GM23338 (cell line): Measurements from ENCODE around the gene TXNDC9. TPM values are rescaled to one million over a fixed set of nuclear protein-coding genes. Genes with fewer than 3 reads are reported as not detected.

Source experiments
- ATAC-seq: fragments of 200-7000 bp; cut with Tn5 transposase; 3 replicates; pipeline ENCODE4 v1.9.1; 2020
- DNase-seq: peaks from one replicate; pipeline ENCODE4 v3.0.0-alpha.2; 2015; ENCODE audit warnings: low spot score
- H2AFZ ChIP-seq: fragments of 200-600 bp; sonication (generic); 2 replicates; pipeline ENCODE4 v1.8.0; 2016; ENCODE audit warnings: antibody characterized with exemption, mild to moderate bottlenecking, moderate library complexity
- H3F3A ChIP-seq: fragments of 200-600 bp; sonication (generic); replicated peaks from 2 replicates; pipeline ENCODE4 v1.8.0; 2017; ENCODE audit warnings: antibody characterized with exemption, mixed run types, low read depth
- H3K27ac ChIP-seq: fragments of 200-600 bp; sonication (generic); 2 replicates; pipeline ENCODE4 v1.6.1; 2016; ENCODE audit warnings: low read depth
- H3K27me3 ChIP-seq: fragments of 200-600 bp; sonication (generic); 2 replicates; pipeline ENCODE4 v1.8.0; 2016; ENCODE audit warnings: mild to moderate bottlenecking, mixed run types, moderate library complexity; ENCODE audit not compliant: insufficient read depth
- H3K36me3 ChIP-seq: fragments of 200-600 bp; sonication (generic); 2 replicates; pipeline ENCODE4 v1.8.0; 2016; ENCODE audit warnings: mild to moderate bottlenecking; ENCODE audit not compliant: insufficient read depth
- H3K4me1 ChIP-seq: fragments of 200-600 bp; sonication (generic); 2 replicates; pipeline ENCODE4 v1.8.0; 2016; ENCODE audit warnings: mild to moderate bottlenecking, moderate library complexity; ENCODE audit not compliant: insufficient read depth
- H3K4me2 ChIP-seq: fragments of 200-600 bp; sonication (generic); 2 replicates; pipeline ENCODE4 v1.7.1; 2017; ENCODE audit warnings: mixed run types
- H3K4me3 ChIP-seq: fragments of 200-600 bp; sonication (generic); 2 replicates; pipeline ENCODE4 v1.6.1; 2016; ENCODE audit warnings: mixed run types
- H3K79me2 ChIP-seq: fragments of 200-600 bp; sonication (generic); replicated peaks from 2 replicates; pipeline ENCODE4 v1.8.0; 2017; ENCODE audit warnings: mild to moderate bottlenecking; ENCODE audit not compliant: insufficient read depth
- H3K9me2 ChIP-seq: fragments of 200-600 bp; sonication (generic); 2 replicates; pipeline ENCODE4 v1.8.0; 2017; ENCODE audit not compliant: insufficient read depth
- H4K20me1 ChIP-seq: fragments of 200-600 bp; sonication (generic); replicated peaks from 2 replicates; pipeline ENCODE4 v1.8.0; 2017; ENCODE audit warnings: mild to moderate bottlenecking; ENCODE audit not compliant: insufficient read depth
- H3K27ac Mint-ChIP-seq: 2 replicates; pipeline ENCODE4 v1.8.0; 2020; ENCODE audit warnings: inconsistent platforms, mild to moderate bottlenecking, moderate library complexity, mixed read lengths
- H3K27me3 Mint-ChIP-seq: 3 replicates; pipeline ENCODE4 v1.8.0; 2022; ENCODE audit warnings: low read depth, mild to moderate bottlenecking, moderate library complexity, mixed read lengths, inconsistent platforms; ENCODE audit not compliant: insufficient read depth, poor library complexity
- H3K36me3 Mint-ChIP-seq: 3 replicates; pipeline ENCODE4 v1.8.0; 2021; ENCODE audit warnings: low read depth, mild to moderate bottlenecking, inconsistent platforms, moderate library complexity, mixed read lengths
- H3K4me1 Mint-ChIP-seq: 3 replicates; pipeline ENCODE4 v1.8.0; 2020; ENCODE audit warnings: mild to moderate bottlenecking, inconsistent platforms, mixed read lengths
- H3K4me3 Mint-ChIP-seq: 3 replicates; pipeline ENCODE4 v1.8.0; 2021; ENCODE audit warnings: moderate library complexity, mild to moderate bottlenecking, inconsistent platforms, mixed read lengths
- H3K9me3 Mint-ChIP-seq: 3 replicates; pipeline ENCODE4 v1.8.0; 2020; ENCODE audit warnings: moderate library complexity, mild to moderate bottlenecking, inconsistent platforms, mixed read lengths
- CREB1 ChIP-seq: fragments of 250-450 bp; sonication (Bioruptor Pico); IDR thresholded peaks from 2 replicates; pipeline ENCODE4 v1.5.0; 2020; ENCODE audit warnings: low read depth, mild to moderate bottlenecking, moderate library complexity
- CTCF ChIP-seq, 2 experiments: fragments of 200-600 bp in 1 of 2; sonication (generic) in 1 of 2; conservative IDR thresholded peaks; 2 replicates each; pipeline versions ENCODE4 v1.5.1 to v1.6.1; 2016 to 2017; ENCODE audit warnings: antibody characterized with exemption in 2 of 2, low read depth in 2 of 2, mild to moderate bottlenecking in 2 of 2, moderate library complexity in 1 of 2
- EZH2 ChIP-seq: fragments of 200-600 bp; sonication (generic); IDR thresholded peaks from one replicate; pipeline ENCODE4 v1.8.0; 2017; ENCODE audit warnings: antibody characterized with exemption, mild to moderate bottlenecking, low read depth; ENCODE audit not compliant: unreplicated experiment
- EZH2phosphoT487 ChIP-seq: fragments of 200-600 bp; sonication (generic); IDR thresholded peaks from one replicate; pipeline ENCODE4 v1.8.1; 2018; ENCODE audit warnings: antibody characterized with exemption; ENCODE audit not compliant: unreplicated experiment
- JUNB ChIP-seq: IDR thresholded peaks from one replicate; pipeline ENCODE4 v1.6.1; 2016; ENCODE audit warnings: antibody characterized with exemption; ENCODE audit not compliant: unreplicated experiment
- NANOG ChIP-seq: IDR thresholded peaks from 2 replicates; pipeline ENCODE4 v1.6.1; 2016; ENCODE audit warnings: antibody characterized with exemption, borderline replicate concordance
- POLR2AphosphoS5 ChIP-seq: IDR thresholded peaks from 2 replicates; pipeline ENCODE4 v1.6.1; 2016; ENCODE audit warnings: antibody characterized with exemption, low read depth
- REST ChIP-seq: IDR thresholded peaks from one replicate; pipeline ENCODE4 v1.6.1; 2018; ENCODE audit warnings: antibody characterized with exemption; ENCODE audit not compliant: unreplicated experiment
- STAT1 ChIP-seq: IDR thresholded peaks from one replicate; pipeline ENCODE4 v1.6.1; 2016; ENCODE audit warnings: antibody characterized with exemption; ENCODE audit not compliant: unreplicated experiment
- ZNF114 ChIP-seq: fragments of 250-450 bp; sonication (Bioruptor Pico); IDR thresholded peaks from 2 replicates; pipeline ENCODE4 v1.5.0; 2020; ENCODE audit warnings: mild to moderate bottlenecking, moderate library complexity
- ZNF331 ChIP-seq: fragments of 250-450 bp; sonication (Bioruptor Pico); IDR thresholded peaks from 2 replicates; pipeline ENCODE4 v1.5.0; 2020; ENCODE audit warnings: low read depth, mild to moderate bottlenecking, moderate library complexity
- polyA plus RNA-seq: library from polyadenylated mRNA; unstranded; fragments of >200 nt; fragmentation: Nextera tagmentation; extraction: Ambion mirVana; gene quantifications from 2 replicates; pipeline ENCODE4 v1.2.1, GENCODE V29; 2016
- total RNA-seq: library from RNA; depleted of rRNA; stranded (reverse); fragments of >200 nt; shearing (Covaris generic); gene quantifications from 2 replicates; pipeline ENCODE4 v1.2.3, GENCODE V29; 2014
- TF ChIP-seq, protein P1 (sequence below): IDR thresholded peaks from 2 replicates; pipeline ENCODE4 v1.6.1; 2016; ENCODE audit warnings: antibody characterized with exemption

TXNDC9 gene
- total and polyA plus RNA-seq, 2 experiments from 2014 or later: 54.4 to 67.4 TPM

DNA sequence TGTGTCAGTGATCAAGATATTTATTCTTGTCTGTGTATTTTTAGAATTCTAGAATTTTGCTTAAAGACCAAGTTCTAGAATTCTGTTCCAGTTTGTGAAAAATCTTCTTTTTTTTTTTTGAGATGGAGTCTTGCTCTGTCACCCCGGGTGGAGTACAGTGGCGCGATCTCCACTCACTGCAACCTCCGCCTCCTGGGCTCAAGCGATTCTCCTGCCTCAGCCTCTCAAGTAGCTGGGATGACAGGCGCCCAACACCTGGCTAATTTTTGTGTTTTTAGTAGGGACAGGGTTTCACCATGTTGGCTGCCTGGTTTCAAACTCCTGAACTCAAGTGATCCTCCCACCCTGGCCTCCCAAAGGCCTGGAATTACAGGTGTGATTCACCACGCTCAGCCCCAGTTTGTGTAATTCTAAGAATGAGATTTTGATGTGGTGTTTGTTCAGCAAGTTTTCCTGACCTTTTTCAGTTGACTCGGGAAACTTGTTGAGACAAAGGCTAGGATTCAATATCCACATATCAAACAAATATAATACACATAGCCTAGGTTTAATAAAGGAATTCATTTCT is 4.6 kb upstream of the TXNDC9 start:
- TF ChIP-seq POLR2AphosphoS5 (no peak), EZH2phosphoT487 (no peak), NANOG (no peak), CREB1 (CRISPR knock-in tag) (no peak), CTCF (conservative IDR thresholded peaks at IDR 0.05; ENCODE audit: low read depth in 2 of 2) (no peak), ZNF331 (CRISPR knock-in tag) (no peak)
- TF ChIP-seq, protein P1, sequence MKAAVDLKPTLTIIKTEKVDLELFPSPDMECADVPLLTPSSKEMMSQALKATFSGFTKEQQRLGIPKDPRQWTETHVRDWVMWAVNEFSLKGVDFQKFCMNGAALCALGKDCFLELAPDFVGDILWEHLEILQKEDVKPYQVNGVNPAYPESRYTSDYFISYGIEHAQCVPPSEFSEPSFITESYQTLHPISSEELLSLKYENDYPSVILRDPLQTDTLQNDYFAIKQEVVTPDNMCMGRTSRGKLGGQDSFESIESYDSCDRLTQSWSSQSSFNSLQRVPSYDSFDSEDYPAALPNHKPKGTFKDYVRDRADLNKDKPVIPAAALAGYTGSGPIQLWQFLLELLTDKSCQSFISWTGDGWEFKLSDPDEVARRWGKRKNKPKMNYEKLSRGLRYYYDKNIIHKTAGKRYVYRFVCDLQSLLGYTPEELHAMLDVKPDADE: no peak
- H3K79me2 ChIP-seq: peaks cover 87% of the 10 kb centered on the region
- 0 out of 2 replicates have a peak, but pooled peaks cover 4% of the 10 kb centered on the region for H3F3A ChIP-seq
- H3K9me2 ChIP-seq: no peaks in the 10 kb centered on the region
- Mint-ChIP-seq H3K4me3 (no peak overlapping the region), H3K4me1 (no peaks in the 10 kb centered on the region), H3K36me3 (no peaks in the 10 kb centered on the region), H3K27me3 (peaks cover 4% of the 10 kb centered on the region), H3K9me3 (no peaks in the 10 kb centered on the region), H3K27ac (0 out of 2 replicates have a peak overlapping the region, but pooled peaks have one; percentile 31)
- H3K27ac ChIP-seq: no peak overlapping the region
- no peaks in the 10 kb centered on the region for H3K36me3 ChIP-seq
- H3K27me3 ChIP-seq: no peaks in the 10 kb centered on the region
- no peak overlapping the region for H3K4me2 ChIP-seq
- no peak overlapping the region for H3K4me3 ChIP-seq
- H3K4me1 ChIP-seq: 0 out of 2 replicates have a peak, but pooled peaks cover 6% of the 10 kb centered on the region
- peaks cover 41% of the 10 kb centered on the region for H4K20me1 ChIP-seq
- H2AFZ ChIP-seq: no peak overlapping the region
- ATAC-seq: no peak
- DNase-seq: no peak

DNA sequence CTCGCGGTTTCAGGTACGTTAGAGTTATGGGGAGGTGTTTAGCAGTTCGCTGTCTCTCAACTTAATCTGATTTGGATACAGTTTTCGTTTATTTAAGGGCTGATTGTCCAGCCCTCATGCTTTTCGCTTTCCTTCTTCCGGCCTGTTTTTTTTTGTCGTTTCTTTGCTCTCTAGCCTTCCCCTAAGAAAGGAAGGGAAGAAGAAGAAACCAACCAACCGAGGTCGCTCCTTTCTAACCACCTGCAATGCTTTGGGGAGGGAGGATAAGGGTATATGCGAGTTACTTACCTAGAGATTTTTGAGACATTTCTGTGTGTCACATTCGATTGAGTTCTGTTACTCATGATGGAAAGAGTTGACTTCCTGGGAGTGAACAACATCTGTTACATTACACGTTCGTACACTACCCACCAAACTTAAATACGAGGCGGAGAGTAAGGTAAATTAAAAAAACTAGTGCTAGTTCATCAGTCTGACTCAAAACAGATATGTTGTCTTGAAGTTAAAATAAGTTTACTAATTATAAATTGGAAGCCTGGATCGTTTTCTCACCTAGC is 2.0 kb upstream of the TXNDC9 start:
- no peak overlapping the region for H3K4me3 Mint-ChIP-seq
- no peak for TF ChIP-seq CREB1 (CRISPR knock-in tag)
- no peak for TF ChIP-seq JUNB
- TF ChIP-seq REST: no peak
- no peak for TF ChIP-seq EZH2phosphoT487
- TF ChIP-seq NANOG: no peak
- TF ChIP-seq CTCF (conservative IDR thresholded peaks at IDR 0.05; ENCODE audit: low read depth in 2 of 2): no peak
- TF ChIP-seq ZNF114 (CRISPR knock-in tag): no peak
- TF ChIP-seq STAT1: no peak
- TF ChIP-seq, protein P1: no peak
- no peak for TF ChIP-seq POLR2AphosphoS5
- no peak for TF ChIP-seq ZNF331 (CRISPR knock-in tag)
- TF ChIP-seq EZH2: no peak

More for the DNA sequence above, 2.0 kb upstream of the TXNDC9 start:
- ATAC-seq (no peak), DNase-seq (peak; percentile 19)
- peaks cover 2% of the 10 kb centered on the region; the same call in 2 of the 3 replicates for H3K36me3 Mint-ChIP-seq
- no peaks in the 10 kb centered on the region for H3K27me3 ChIP-seq
- peaks cover 6% of the 10 kb centered on the region for H3K4me1 Mint-ChIP-seq
- peaks cover 4% of the 10 kb centered on the region for H3K27me3 Mint-ChIP-seq
- H3K4me1 ChIP-seq: peaks cover 11% of the 10 kb centered on the region
- H3K27ac ChIP-seq: no peak overlapping the region
- H3F3A ChIP-seq: 0 out of 2 replicates have a peak, but pooled peaks cover 4% of the 10 kb centered on the region
- H3K9me2 ChIP-seq: no peaks in the 10 kb centered on the region
- H3K79me2 ChIP-seq: peaks cover 87% of the 10 kb centered on the region
- H3K4me2 ChIP-seq: peak overlapping the region; percentile 88
- H4K20me1 ChIP-seq: peaks cover 38% of the 10 kb centered on the region
- H3K9me3 Mint-ChIP-seq: no peaks in the 10 kb centered on the region
- H2AFZ ChIP-seq: peak overlapping the region; percentile 78; the same call in 1 of the 2 replicates
- no peaks in the 10 kb centered on the region for H3K36me3 ChIP-seq
- H3K27ac Mint-ChIP-seq: no peak overlapping the region
- H3K4me3 ChIP-seq: peak overlapping the region; percentile 80
